ENCODE results near the gene CRK.
"Not testable (repeated sequence)": the region's sequence is repeated elsewhere in the genome, so short reads cannot be mapped to it uniquely, and the experiment has no call there.

CRK gene

GRCh38 chr17:1390432-1391367 lies 65.3 kb downstream of the CRK start:
- DNase-seq (ENCODE audit: extremely low read depth in 1 of 2, low read depth in 1 of 2) = no peak

- DNase-seq (ENCODE audit: extremely low read depth in 1 of 2, low read depth in 1 of 2) = not testable (repeated sequence)
Measured at GRCh38 chr17:1387490-1388227, 68.4 kb downstream of the CRK start.

GRCh38 chr17:1386675-1387190 lies 69.3 kb downstream of the CRK start:
- DNase-seq (ENCODE audit: extremely low read depth in 1 of 2, low read depth in 1 of 2) = not testable (repeated sequence)

GRCh38 chr17:1386265-1386664 lies 69.8 kb downstream of the CRK start:
- DNase-seq (ENCODE audit: extremely low read depth in 1 of 2, low read depth in 1 of 2) = no peak

GRCh38 chr17:1385861-1386260 lies 70.2 kb downstream of the CRK start:
- DNase-seq (ENCODE audit: extremely low read depth in 1 of 2, low read depth in 1 of 2) = no peak

GRCh38 chr17:1384905-1385435 lies 71.1 kb downstream of the CRK start:
- DNase-seq (ENCODE audit: extremely low read depth in 1 of 2, low read depth in 1 of 2) = no peak

GRCh38 chr17:1379930-1380313 lies 76.1 kb downstream of the CRK start:
- DNase-seq (ENCODE audit: extremely low read depth in 1 of 2, low read depth in 1 of 2) = no peak

GRCh38 chr17:1379208-1379929 lies 76.7 kb downstream of the CRK start:
- no peak for DNase-seq (ENCODE audit: extremely low read depth in 1 of 2, low read depth in 1 of 2)

- DNase-seq (ENCODE audit: extremely low read depth in 1 of 2, low read depth in 1 of 2) = not testable (repeated sequence)
Measured at GRCh38 chr17:1378476-1378860, 77.6 kb downstream of the CRK start.

GRCh38 chr17:1377334-1377733 lies 78.7 kb downstream of the CRK start:
- no peak for DNase-seq (ENCODE audit: extremely low read depth in 1 of 2, low read depth in 1 of 2)

- no peak for DNase-seq (ENCODE audit: extremely low read depth in 1 of 2, low read depth in 1 of 2)
Measured at GRCh38 chr17:1376061-1376460, 80.0 kb downstream of the CRK start.

- DNase-seq (ENCODE audit: extremely low read depth in 1 of 2, low read depth in 1 of 2) = no peak
Measured at GRCh38 chr17:1375615-1376014, 80.4 kb downstream of the CRK start.

GRCh38 chr17:1374431-1375177 lies 81.4 kb downstream of the CRK start:
- DNase-seq (ENCODE audit: extremely low read depth in 1 of 2, low read depth in 1 of 2) = no peak

GRCh38 chr17:1373707-1374237 lies 82.3 kb downstream of the CRK start:
- DNase-seq (ENCODE audit: extremely low read depth in 1 of 2, low read depth in 1 of 2) = no peak

GRCh38 chr17:1372618-1373017 lies 83.4 kb downstream of the CRK start:
- no peak for DNase-seq (ENCODE audit: extremely low read depth in 1 of 2, low read depth in 1 of 2)

- DNase-seq (ENCODE audit: extremely low read depth in 1 of 2, low read depth in 1 of 2) = no peak
Measured at GRCh38 chr17:1371893-1372590, 84.0 kb downstream of the CRK start.

Measured in stimulated activated CD8-positive, alpha-beta memory T cell treated with anti-CD3 and anti-CD28 coated beads, Interleukin-7, amount 100 ng/mL, for 48 hours (primary cell).